ENCODE data around the gene HOXD4.

The HOXD4 gene

GRCh38 chr2:176174824-176175708 is 23.7 kb downstream of the HOXD4 start:
- no peak overlapping the region for H3K4me3 ChIP-seq (ENCODE audit: low read depth, low read length)
- peak; percentile 9 for DNase-seq (ENCODE audit: low read depth)
- no peak for TF ChIP-seq CTCF (IDR thresholded peaks at IDR 0.05; ENCODE audit: insufficient read depth, low read depth, low read length, missing control alignments)

GRCh38 chr2:176175709-176176607 is 24.6 kb downstream of the HOXD4 start:
- no peak for DNase-seq (ENCODE audit: low read depth)
- H3K4me3 ChIP-seq (ENCODE audit: low read depth, low read length): no peak overlapping the region
- no peak for TF ChIP-seq CTCF (IDR thresholded peaks at IDR 0.05; ENCODE audit: insufficient read depth, low read depth, low read length, missing control alignments)

GRCh38 chr2:176177580-176178037 is 26.3 kb downstream of the HOXD4 start:
- no peak for TF ChIP-seq CTCF (IDR thresholded peaks at IDR 0.05; ENCODE audit: insufficient read depth, low read depth, low read length, missing control alignments)
- DNase-seq (ENCODE audit: low read depth): no peak
- H3K4me3 ChIP-seq (ENCODE audit: low read depth, low read length): peak overlapping the region; percentile 52

- TF ChIP-seq CTCF (IDR thresholded peaks at IDR 0.05; ENCODE audit: insufficient read depth, low read depth, low read length, missing control alignments): no peak
- peak overlapping the region; percentile 52 for H3K4me3 ChIP-seq (ENCODE audit: low read depth, low read length)
- peak; percentile 22 for DNase-seq (ENCODE audit: low read depth)
Observed at GRCh38 chr2:176178038-176178756, 26.8 kb downstream of the HOXD4 start.

GRCh38 chr2:176178757-176179295 is 27.5 kb downstream of the HOXD4 start:
- no peak for TF ChIP-seq CTCF (IDR thresholded peaks at IDR 0.05; ENCODE audit: insufficient read depth, low read depth, low read length, missing control alignments)
- H3K4me3 ChIP-seq (ENCODE audit: low read depth, low read length): peak overlapping the region; percentile 52
- DNase-seq (ENCODE audit: low read depth): no peak

GRCh38 chr2:176181551-176181950 is 30.2 kb downstream of the HOXD4 start:
- H3K4me3 ChIP-seq (ENCODE audit: low read depth, low read length): no peak overlapping the region
- no peak for DNase-seq (ENCODE audit: low read depth)
- TF ChIP-seq CTCF (IDR thresholded peaks at IDR 0.05; ENCODE audit: insufficient read depth, low read depth, low read length, missing control alignments): no peak

Data from GM12865 (cell line).